Activated naive CD4-positive, alpha-beta T cell (primary cell): Measurements from ENCODE around the gene PNKP.
A peak's percentile ranks its signal among the peaks of the same experiment; 100 is the strongest.

Experiments
- DNase-seq, 4 experiments: peaks; one replicate each; lab custom pipeline; 2025; lab: John Stamatoyannopoulos, UW

Gene PNKP

GRCh38 chr19:49859682-49860335 lies 7.6 kb downstream of the PNKP start:
- DNase-seq = no peak

DNA sequence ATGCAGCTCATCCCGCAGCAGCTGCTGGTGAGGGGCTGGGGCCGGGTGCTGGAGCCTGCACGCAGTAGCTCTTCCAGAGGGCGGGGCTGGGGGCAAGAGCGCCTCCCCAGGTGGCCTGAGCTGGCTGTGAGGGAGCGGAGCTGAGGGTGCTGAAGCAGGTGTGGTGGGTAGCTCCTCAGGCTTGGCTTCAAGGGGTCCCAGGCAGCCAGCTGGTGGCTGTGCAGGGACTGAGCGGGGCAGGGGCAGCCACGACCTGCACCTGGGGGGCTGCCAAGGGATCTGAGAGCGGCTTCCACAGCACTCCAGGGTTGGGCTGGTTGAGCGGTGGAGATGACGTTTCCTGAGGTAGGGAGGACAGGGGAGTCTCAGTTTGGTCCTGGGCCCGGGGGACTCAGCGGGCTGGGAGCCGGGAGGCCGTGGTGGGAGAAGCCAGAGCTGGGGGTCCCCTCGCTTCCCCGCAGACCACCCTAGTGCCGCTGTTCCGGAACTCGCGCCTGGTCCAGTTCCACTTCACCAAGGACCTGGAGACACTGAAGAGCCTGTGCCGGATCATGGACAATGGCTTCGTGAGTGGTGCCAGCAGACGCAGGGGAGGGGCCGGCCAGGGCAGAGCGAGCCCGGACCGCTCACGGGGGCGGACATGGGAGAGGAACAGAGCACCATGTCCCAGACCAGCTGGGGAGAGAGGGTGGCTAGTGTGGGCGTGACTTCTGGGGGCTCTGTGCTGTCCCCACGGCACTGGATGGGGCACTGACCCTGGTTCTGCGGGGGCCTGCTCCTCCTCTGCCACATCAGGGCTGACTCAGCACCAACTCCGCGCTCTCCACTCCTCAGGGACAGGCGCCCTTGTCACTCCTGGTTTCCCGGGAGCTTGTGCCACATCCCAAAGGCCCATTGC lies 9.0 kb downstream of the PNKP start:
- no peak for DNase-seq

- no peak for DNase-seq
Measured at GRCh38 chr19:49857838-49858087, 9.6 kb downstream of the PNKP start.

DNA sequence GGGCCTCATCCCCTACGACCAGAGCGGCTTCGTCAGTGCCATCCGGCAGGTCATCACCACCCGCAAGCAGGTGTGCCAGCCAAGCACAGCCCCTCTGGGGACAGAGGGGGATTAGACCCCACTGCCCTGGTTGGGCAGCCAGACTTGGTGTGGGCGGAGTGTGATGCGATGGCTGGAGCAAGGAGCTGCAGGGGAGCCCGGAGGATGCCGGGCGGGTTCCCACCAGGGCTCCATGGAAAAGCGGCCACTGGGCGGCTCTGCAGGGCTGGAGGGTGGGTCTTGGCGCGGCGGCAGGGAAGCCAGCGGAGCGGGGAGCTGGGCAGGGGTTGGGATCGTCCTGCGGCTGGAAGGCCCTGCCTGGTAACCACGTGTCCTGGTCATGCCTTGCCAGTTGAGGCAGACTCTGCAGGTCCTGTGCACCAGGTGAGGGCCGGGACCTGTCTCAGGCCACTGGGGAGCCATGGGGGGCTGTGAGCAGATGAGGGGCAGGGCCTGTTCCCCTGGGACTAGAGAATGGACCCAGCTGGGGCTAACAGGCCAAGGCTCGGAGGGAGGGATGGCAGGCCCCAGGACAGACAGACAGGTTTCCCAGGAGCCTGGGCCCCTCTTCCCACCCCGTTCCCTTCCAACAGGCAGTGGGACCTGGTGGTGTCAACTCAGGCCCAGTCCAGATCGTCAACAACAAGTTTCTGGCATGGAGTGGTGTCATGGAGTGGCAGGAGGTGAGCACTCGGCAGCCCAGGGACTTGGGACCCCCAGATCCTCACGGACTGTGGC lies 10.1 kb downstream of the PNKP start:
- DNase-seq = no peak

GRCh38 chr19:49856574-49857021 lies 10.8 kb downstream of the PNKP start:
- DNase-seq = no peak

- DNase-seq = no peak
Measured at GRCh38 chr19:49855676-49856573, 11.5 kb downstream of the PNKP start.

DNA sequence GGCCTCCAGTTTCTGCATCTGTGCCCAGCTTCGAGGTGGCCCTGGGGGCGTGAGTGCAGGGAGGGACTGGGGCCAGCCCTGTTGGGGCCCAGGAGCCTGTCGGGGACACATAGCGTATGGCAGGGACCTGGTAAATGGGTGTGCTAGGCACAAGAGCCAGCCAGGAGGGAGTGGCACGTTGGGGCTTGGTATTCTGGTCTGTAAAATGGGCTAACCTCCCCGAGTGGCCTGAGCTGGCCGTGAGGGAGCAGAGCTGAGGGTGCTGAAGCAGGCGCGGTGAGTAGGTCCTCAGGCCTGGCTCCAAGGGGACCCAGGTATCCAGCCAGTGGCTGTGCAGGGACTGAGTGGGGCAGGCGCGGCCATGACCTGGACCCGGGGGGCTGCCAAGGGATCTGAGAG lies 12.1 kb downstream of the PNKP start:
- no peak for DNase-seq

DNA sequence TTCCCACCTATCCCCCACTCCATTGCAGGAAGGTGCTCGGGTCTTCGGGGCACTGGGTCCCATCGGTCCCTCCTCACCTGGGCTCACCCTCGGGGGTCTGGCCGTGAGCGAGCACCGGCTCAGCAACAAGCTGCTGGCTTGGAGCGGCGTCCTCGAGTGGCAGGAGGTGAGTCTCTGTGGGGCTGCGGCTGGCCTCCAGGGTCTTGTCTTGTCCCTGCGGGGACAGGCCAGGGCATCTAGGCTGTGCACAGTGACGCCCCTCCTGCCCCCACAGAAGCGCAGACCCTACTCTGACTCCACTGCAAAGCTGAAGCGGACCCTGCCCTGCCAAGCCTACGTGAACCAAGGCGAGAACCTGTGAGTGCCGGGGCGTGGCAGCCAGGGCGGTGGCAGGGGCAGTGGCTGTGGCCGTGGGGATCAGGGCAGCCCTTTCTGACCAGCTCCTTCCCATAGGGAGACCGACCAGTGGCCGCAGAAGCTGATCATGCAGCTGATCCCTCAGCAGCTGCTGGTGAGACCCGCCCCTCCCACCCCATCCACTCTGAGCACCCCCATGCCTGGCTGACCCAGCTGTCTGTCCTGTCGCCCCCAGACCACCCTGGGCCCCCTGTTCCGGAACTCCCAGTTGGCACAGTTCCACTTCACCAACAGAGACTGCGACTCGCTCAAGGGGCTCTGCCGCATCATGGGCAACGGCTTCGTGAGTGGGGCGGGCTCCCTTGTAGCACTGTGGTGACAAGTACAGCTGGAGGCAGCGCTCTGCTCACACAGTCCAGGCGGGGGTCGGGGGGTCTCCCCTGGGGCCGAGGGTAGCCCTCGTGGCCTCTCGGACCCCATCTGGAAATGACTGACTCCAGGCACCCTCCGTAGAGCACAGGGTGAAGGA lies 12.8 kb downstream of the PNKP start:
- DNase-seq = no peak

GRCh38 chr19:49853852-49854377 lies 13.5 kb downstream of the PNKP start:
- DNase-seq = no peak

DNA sequence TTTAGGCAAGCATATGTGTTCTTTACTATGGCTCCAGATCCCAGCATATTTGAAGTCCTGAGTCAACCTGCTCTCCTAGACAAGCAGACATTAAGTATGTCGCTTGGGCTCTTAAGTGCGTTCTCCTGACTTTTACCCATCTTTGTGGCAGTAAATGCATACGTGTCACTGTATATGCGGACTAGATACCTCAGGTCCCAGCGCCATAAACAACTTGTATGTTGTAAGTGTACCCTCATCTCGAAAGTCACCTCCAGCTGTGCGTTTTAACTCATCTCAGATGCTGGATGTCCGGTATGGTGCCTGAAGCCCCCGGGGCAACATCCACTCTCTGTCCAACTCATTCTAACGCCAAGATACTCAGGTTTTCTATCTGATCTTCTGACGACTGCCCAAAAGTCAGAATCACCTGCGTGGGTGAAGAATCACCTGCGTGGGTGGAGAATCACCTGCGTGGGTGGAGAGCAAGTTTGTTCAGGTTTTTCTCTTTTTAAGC lies 14.7 kb downstream of the PNKP start:
- no peak for DNase-seq

- peak in 1 of 4 experiments; percentile 47 for DNase-seq
Measured at GRCh38 chr19:49851456-49852259, 15.7 kb downstream of the PNKP start.

DNA sequence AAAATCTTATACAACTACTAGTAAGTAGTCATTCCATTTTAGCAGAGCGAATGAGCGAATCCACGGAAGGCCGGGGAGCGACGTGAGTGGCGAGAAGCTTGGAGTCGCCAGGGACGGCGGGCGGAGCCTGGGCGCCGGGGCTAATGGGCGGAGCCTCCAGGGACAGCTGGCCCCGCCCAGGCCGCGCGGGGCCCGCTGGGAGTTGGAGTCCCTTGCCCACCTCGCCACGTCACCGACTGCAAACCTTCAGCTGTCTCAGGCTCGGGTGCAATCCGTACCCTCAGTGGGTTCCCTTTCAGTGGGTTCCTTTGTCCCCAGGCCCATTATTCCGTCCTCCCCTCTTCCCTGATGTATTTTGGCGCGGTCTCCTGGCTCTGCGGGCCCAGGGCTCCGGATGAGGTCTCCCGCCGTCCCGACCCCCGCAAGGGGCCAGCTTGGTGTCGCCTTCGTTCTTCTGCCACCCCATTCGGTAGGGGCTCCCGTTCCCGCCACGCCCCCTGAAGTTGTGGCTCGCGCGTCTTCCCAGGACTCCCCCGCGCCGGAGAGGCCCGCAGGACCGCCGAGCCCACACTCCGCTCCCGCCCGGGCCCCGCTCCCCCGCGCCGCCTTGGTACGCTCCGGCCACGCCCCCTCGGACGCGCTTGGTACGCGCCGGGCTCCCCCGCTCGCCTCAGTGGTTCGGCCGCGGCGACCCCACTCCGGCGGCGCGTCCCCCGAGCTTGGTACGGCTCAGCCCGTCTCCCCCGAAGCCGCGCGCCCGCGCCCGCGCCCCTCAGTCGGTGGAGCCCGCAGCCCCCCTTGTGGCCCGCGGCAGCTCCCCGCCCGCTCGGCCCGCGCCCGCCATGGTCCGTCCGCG lies 16.7 kb downstream of the PNKP start, which contains the start of gene PTOV1:
PTOV1 (plus strand) TSS at position 673 of the 856 bp plus-strand sequence.
- DNase-seq = peak; percentile 67 to 84 (median 72)

DNA sequence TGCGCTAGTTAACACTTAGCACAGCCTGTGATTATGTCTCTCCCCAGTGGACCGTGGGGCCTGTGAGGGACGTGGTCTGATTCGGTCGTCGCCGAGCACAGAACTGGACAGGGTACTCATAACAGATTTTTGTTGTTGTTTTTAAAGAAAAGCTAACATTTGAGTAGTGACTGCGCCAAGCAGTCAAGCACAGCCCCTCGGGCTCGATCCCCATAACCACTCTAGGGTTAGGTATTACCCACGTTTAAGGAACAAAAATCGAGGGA lies 17.2 kb downstream of the PNKP start:
- no peak for DNase-seq

DNA sequence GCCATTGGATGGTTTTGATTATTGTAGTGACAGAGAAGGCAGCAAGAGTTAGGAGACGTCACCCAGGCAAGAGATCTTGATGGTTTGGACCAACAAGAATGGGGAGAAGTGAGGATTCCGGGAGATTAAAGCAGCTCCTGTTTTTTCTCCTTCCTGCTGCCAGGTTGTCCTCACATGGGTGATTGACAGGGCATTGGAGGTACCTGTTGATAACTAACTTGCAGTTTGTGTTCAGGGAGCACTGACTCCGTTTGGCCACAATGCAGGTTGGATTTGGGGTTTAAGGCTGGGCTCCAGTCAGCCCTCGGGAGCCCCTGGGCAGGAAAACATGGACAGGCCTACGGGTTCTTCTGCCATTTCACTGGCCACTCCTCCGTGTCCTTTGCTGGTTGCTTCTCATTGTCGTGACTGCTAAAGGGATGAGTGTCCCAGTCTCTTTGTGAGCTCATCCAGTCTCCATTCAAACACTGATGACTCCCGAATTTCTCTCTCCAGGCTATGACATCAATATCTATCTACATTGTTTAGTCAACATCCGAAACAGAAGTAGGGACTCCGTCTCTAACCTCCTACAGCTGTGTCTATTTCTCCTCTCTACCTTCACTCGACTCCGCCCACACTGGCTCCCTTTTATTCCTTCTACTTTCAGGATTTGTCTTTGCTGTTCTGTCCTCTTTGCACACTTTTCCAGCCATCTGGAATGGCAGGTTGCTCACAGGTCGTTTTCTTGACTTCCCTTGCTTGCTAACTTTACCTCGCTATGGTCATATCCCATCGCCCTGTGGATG lies 17.7 kb downstream of the PNKP start:
- no peak for DNase-seq

DNA sequence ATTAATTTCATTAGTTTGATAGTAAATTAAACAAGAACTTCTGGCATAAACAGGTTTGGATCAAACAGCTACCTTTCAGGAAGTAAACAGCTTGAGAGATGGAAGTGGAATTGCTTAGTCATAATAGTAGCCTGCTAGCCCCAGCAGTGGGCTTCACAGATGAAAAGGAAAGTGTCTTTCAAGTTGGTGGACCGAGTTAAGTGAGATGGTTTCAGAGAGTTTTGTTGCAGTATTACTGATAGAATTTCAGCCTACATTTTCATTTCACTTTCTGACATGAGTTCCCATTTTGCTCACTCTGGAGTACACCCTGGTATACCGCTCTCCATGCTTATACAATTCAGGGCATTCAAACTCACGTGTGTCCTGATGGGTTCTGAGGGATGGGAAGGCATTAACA lies 18.4 kb downstream of the PNKP start:
- no peak for DNase-seq

DNA sequence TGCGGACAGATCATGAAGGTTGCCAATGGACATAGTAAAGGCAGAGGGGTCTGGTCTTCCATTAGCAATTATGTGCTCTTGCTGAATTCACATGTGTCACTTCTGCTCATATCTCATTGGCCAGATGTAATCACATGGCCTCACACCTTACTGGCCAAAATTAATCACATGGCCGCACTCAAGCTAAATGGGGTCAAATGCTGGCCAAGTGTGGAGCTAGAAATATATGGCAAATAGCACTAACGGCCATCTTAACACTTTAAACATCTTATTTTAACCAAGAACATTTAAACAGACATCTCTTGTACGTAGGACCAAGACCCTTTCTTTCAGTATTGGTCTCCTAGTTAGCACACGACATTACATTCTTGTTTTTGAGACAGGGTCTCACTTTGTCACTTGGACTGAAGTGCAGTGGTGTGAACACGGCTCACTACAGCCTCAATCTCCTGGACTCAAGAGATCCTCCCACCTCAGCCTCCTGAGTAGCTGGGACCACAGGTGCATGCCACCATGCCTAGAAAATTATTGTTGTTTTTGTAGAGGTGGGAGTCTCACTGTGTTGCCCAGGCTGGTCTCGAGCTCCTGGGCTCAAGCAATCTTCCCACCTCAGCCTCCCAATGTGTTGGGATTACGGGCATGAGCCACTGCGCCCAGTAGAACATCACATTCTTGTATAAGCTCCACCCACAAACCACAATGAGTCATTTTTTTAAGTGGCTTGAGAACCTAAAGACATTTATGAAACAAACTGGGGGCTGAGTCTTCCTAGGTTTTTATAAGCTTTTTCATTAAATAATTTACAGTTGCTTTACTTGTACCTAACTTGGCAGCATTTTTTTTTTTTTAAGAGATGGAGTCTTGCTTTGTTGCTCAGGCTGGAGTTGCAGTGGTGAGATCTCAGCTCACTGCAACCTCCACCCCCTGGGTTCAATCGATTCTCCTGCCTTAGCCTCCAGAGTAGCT lies 19.4 kb downstream of the PNKP start:
- no peak for DNase-seq

DNA sequence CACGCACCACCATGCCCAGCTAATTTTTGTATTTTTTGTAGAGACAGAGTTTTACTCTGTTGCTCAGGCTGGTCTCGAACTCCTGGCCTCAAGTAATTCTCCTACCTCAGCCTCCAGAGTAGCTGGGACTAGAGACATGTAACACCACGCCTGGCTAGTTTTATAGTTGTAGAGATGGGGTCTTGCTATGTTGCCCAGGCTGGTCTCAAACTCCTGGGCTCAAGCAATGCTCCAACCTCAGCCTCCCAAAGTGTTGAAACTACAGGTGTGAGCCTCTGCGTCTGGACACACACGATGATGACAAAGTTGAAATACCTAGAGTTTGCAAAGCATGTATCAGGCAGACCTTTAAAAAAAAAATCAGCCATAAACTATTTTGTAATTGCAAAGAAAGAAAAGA lies 21.0 kb downstream of the PNKP start:
- DNase-seq = no peak
